GM12865 (cell line): ENCODE results near the gene GLT8D1.
"Not testable (repeated sequence)": the region's sequence is repeated elsewhere in the genome, so short reads cannot be mapped to it uniquely, and the experiment has no call there.

ENCODE experiments used
- DNase-seq: peaks from one replicate; pipeline ENCODE4 v3.0.0; 2010; ENCODE audit warnings: low read depth
- H3K4me3 ChIP-seq: 2 replicates; pipeline ENCODE4 v1.5.1; 2011; ENCODE audit warnings: mild to moderate bottlenecking, low read depth, low read length, control low read depth
- CTCF ChIP-seq: IDR thresholded peaks from 2 replicates; pipeline ENCODE4 v1.5.1; 2011; ENCODE audit warnings: low read length, control low read depth, low read depth, inconsistent platforms; ENCODE audit not compliant: insufficient read depth; ENCODE audit errors: missing control alignments

GLT8D1 gene

DNA sequence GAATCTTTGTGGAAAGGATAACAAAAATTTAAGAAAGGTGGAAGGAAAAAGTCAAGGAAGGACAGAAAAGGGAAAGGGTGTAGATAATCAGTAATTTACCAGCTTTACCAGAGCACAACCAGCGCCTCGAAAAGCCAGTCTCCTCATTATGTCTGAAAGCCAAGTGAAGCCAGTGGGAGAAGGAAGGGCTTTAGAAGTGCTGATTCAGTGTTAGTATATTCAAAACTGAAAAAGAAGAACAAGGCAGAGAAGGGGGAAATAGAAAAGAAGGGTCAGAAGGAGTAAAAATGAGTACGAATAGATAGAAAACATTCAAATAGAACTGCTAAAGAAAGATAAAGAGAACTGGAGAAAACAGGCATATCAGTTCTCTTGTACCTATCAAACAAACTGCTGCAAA is 24.0 kb downstream of the GLT8D1 start:
- peak overlapping the region; percentile 2 for H3K4me3 ChIP-seq
- TF ChIP-seq CTCF, result no peak
- DNase-seq, result no peak

GRCh38 chr3:52679811-52680210 is 25.8 kb downstream of the GLT8D1 start:
- DNase-seq, result no peak
- no peak for TF ChIP-seq CTCF
- no peak overlapping the region for H3K4me3 ChIP-seq

- no peak overlapping the region for H3K4me3 ChIP-seq
- DNase-seq, result no peak
- no peak for TF ChIP-seq CTCF
Measured at GRCh38 chr3:52679199-52679538, 26.4 kb downstream of the GLT8D1 start.

DNA sequence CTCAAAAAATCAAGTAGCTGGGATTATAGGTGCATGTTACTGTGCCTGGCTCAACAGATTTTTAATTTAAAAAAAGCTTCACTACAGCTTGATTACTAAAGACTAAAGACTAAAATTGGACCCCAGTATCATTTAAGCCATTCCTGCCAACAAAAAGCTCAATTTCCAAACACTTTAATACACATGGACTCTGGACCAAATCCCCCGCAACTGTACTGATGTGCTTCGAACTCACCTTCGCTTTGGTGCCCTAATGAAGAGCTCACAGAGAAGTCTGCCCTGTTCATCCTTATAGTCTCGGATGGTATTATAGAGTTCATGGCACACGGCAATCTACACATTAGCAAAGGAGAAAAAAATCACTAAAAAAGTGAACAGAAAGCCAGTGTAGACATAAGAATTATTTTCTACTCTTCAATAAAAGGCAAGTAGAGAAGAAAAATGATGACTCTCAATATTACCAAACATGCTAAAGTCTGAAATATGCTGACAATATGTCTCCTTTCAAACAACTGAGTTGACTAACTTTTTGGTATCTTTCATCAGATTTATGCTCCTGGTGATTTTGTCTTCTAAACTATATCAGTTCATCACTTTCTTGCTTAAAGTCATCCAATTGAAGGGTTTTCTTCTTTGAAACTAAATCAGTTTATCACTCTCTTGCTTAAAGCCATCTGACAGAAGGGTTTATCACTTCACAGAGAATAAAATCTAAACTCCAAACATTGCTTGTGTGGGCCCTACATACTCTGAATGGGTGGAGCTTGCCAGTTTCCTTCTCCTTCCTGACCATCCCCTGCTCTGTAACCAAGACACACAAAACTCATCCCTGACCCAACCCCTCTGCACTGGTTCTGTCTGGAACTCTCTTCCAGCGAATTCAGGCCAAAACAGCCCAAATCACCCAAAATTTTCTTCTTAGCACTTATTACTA is 27.1 kb downstream of the GLT8D1 start:
- no peak overlapping the region for H3K4me3 ChIP-seq
- DNase-seq, result no peak
- TF ChIP-seq CTCF, result no peak

DNA sequence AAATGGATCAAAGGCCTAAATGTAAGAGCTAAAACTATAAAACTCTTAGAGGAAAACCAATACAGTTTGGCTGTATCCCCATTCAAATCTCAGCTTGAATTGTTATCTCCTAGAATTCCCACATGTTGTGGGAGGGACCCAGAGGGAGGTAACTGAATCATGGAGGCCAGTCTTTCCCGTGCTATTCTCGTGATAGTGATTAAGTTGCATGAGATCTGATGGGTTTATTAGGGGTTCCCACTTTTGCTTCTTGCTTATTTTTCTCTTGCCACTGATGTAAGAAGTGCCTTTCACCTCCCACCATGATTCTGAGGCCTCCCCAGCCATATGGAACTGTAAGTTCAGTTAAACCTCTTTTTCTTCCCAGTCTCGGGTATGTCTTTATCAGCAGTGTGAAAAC is 29.4 kb downstream of the GLT8D1 start:
- DNase-seq, H3K4me3 ChIP-seq: not testable (repeated sequence)

DNA sequence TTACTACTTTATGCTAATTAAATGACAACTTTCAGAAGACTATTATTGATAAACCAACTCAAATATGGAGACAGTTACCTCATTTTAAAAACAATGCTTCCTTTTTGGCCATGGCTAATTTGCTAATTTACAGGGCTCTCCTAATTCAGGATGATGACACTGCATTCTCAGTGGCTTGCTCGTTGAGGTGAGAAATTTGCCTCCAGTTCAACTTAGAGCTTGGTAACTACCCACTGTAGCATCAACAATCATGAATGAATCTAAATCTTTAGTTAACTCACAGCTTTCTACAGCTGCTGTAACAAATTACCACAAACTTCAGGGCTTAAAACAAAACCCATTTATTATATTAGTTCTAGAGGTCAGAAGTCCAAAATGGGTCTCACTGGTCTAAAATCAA is 33.9 kb downstream of the GLT8D1 start:
- H3K4me3 ChIP-seq, result peak overlapping the region; percentile 35; the same call in 1 of the 2 replicates
- no peak for TF ChIP-seq CTCF
- DNase-seq, result peak; percentile 31

DNA sequence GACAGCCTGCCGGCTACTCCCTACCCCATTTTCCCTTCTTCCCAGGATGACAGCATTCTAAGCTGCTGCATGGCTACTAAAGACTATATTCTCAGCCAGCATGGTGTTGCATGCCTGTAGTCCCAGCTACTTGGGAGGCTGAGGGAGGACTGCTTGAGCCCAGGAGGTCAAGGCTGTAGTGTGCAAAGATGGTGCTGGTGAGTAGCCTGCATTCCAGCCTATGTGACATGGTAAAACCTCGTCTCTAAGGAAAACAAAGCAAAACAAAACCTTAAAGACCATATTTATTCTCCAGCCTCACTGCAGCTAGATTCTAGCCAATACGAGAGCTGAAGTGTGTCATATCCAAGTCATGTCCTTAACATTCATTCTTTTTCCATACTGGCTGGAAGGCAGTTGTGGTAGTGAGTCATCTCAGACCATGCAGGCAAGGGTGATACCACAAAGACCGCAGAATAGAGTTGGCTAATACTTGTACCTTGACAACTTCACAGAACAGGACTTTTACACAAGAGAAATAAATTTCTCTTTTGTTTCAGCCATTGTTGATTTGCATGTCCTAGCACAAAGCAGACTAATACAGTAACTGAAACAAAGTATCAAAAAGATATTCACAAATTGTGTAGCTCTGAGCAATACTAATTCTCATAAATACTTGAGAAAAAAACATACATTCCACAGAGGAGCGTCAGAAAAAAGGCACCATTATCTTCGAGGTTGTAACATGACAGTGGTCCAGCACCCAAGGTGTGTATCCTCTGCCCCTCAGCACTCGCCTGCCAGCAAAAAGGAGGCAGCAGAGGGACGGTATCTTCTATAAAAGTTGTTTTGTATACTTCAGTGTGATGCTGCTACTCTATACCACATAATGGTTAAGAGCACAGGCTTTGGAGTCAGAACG is 34.7 kb downstream of the GLT8D1 start:
- peak overlapping the region; percentile 35 for H3K4me3 ChIP-seq
- TF ChIP-seq CTCF, result no peak
- DNase-seq, result peak; percentile 82
